GM19452 (cell line): ENCODE results near the gene KIAA1328.
A peak's percentile ranks its signal among the peaks of the same experiment; 100 is the strongest.

Experiments used
- ATAC-seq: cut with Tn5 transposase; IDR thresholded peaks from one replicate; pipeline ENCODE4 v1.9.1; 2021; ENCODE audit not compliant: unreplicated experiment

The KIAA1328 gene

GRCh38 chr18:36942264-36942663, 113.3 kb downstream of the KIAA1328 start:
- no peak for ATAC-seq

- no peak for ATAC-seq
These were observed 119.0 kb downstream of the KIAA1328 start for GRCh38 chr18:36947820-36948348.

- no peak for ATAC-seq
These were observed 121.4 kb downstream of the KIAA1328 start for GRCh38 chr18:36950282-36950681.

GRCh38 chr18:36950960-36951359, 122.0 kb downstream of the KIAA1328 start:
- no peak for ATAC-seq

- ATAC-seq, result no peak
These were observed 124.1 kb downstream of the KIAA1328 start for GRCh38 chr18:36953047-36953446.

GRCh38 chr18:36960038-36960437, 131.1 kb downstream of the KIAA1328 start:
- no peak for ATAC-seq

- no peak for ATAC-seq
These were observed 134.5 kb downstream of the KIAA1328 start for GRCh38 chr18:36963464-36963863.

- no peak for ATAC-seq
These were observed 145.8 kb downstream of the KIAA1328 start for GRCh38 chr18:36974686-36975085.

- no peak for ATAC-seq
These were observed 148.2 kb downstream of the KIAA1328 start for GRCh38 chr18:36977121-36977520.

- no peak for ATAC-seq
These were observed 164.1 kb downstream of the KIAA1328 start for GRCh38 chr18:36993068-36993467.

- ATAC-seq, result peak; percentile 75
These were observed 177.8 kb downstream of the KIAA1328 start for GRCh38 chr18:37006742-37007141.

GRCh38 chr18:37012452-37012851, 183.5 kb downstream of the KIAA1328 start:
- ATAC-seq, result no peak

GRCh38 chr18:37019157-37019827, 190.4 kb downstream of the KIAA1328 start:
- no peak for ATAC-seq

- ATAC-seq, result no peak
These were observed 204.5 kb downstream of the KIAA1328 start for GRCh38 chr18:37033419-37033818.

- no peak for ATAC-seq
These were observed 213.5 kb downstream of the KIAA1328 start for GRCh38 chr18:37042381-37042780.

- ATAC-seq, result no peak
These were observed 226.3 kb downstream of the KIAA1328 start for GRCh38 chr18:37055137-37055802.

- no peak for ATAC-seq
These were observed 235.3 kb downstream of the KIAA1328 start for GRCh38 chr18:37064187-37064586.

- ATAC-seq, result no peak
These were observed 236.3 kb downstream of the KIAA1328 start for GRCh38 chr18:37065254-37065653.

GRCh38 chr18:37084912-37085311, 256.0 kb downstream of the KIAA1328 start:
- no peak for ATAC-seq

GRCh38 chr18:37085362-37085761, 256.4 kb downstream of the KIAA1328 start:
- ATAC-seq, result no peak

- no peak for ATAC-seq
These were observed 279.0 kb downstream of the KIAA1328 start for GRCh38 chr18:37107748-37108522.

- ATAC-seq, result no peak
These were observed 293.9 kb downstream of the KIAA1328 start for GRCh38 chr18:37122877-37123276.
